SK-N-SH (cell line): Measurements from ENCODE around the gene TEX9.

ENCODE experiments used
- CTCF ChIP-seq: fragments of 200-600 bp; sonication (generic); IDR thresholded peaks from 2 replicates; pipeline ENCODE4 v1.6.1; 2017; ENCODE audit warnings: antibody characterized with exemption, mild to moderate bottlenecking, moderate library complexity
- EZH2phosphoT487 ChIP-seq: fragments of 200-600 bp; sonication (generic); IDR thresholded peaks from 2 replicates; pipeline ENCODE4 v1.6.1; 2017; ENCODE audit warnings: low read depth, mixed run types, mild to moderate bottlenecking, antibody characterized with exemption, moderate library complexity, borderline replicate concordance
- FOXM1 ChIP-seq: IDR thresholded peaks from 2 replicates; pipeline ENCODE4 v1.4.0; 2012; ENCODE audit warnings: low read depth, mild to moderate bottlenecking
- JUND ChIP-seq: IDR thresholded peaks from 2 replicates; pipeline ENCODE4 v1.4.0; 2012
- RXRA ChIP-seq: IDR thresholded peaks from 2 replicates; pipeline ENCODE4 v1.4.0; 2012; ENCODE audit warnings: low read depth, mild to moderate bottlenecking, borderline replicate concordance
- SMC3 ChIP-seq: IDR thresholded peaks from 2 replicates; pipeline ENCODE4 v1.6.1; 2012; ENCODE audit warnings: low read depth, low read length, improper control_type of control experiment
- TAF1 ChIP-seq: IDR thresholded peaks from 2 replicates; pipeline ENCODE4 v1.6.1; 2012; ENCODE audit warnings: low read depth, mild to moderate bottlenecking, low read length, moderate library complexity, borderline replicate concordance
- TEAD4 ChIP-seq: IDR thresholded peaks from 2 replicates; pipeline ENCODE4 v1.4.0; 2012; ENCODE audit warnings: mild to moderate bottlenecking, borderline replicate concordance; ENCODE audit not compliant: insufficient read depth

- no peak for TF ChIP-seq CTCF
- no peak for TF ChIP-seq SMC3
- TF ChIP-seq EZH2phosphoT487, result no peak
- no peak for TF ChIP-seq TAF1
- TF ChIP-seq RXRA, result no peak
- TF ChIP-seq JUND, result no peak
- no peak for TF ChIP-seq TEAD4
- no peak for TF ChIP-seq FOXM1
Measured at GRCh38 chr15:56411122-56411749, 46.0 kb downstream of the TEX9 start.
